Activated CD4-positive, alpha-beta memory T cell treated with anti-CD3 and anti-CD28 coated beads for 36 hours (primary cell): ENCODE results near the gene MYO10. TPM values are rescaled to one million over a fixed set of nuclear protein-coding genes. Genes with fewer than 3 reads are reported as not detected.
"Not testable (repeated sequence)": the region's sequence is repeated elsewhere in the genome, so short reads cannot be mapped to it uniquely, and the experiment has no call there.

Experiments
- CTCF ChIA-PET: fragments of 350-600 bp; sonication (Branson Sonifier 250); formaldehyde crosslinking; loops from one replicate; lab custom pipeline; 2021; ENCODE audit warnings: antibody characterized with exemption, inconsistent platforms; lab: Charles Lee
- POLR2A ChIA-PET: fragments of 350-600 bp; sonication (Branson Sonifier 250); formaldehyde crosslinking; loops from one replicate; lab custom pipeline; 2021; ENCODE audit warnings: antibody characterized with exemption; lab: Charles Lee
- DNase-seq: peaks from one replicate; pipeline ENCODE4 v3.0.0-alpha.2; 2020
- H3K27ac Mint-ChIP-seq: one replicate; pipeline ENCODE4 v1.8.0; 2021; ENCODE audit warnings: mixed read lengths
- H3K27me3 Mint-ChIP-seq: one replicate; pipeline ENCODE4 v1.8.0; 2021; ENCODE audit warnings: mixed read lengths
- H3K36me3 Mint-ChIP-seq: one replicate; pipeline ENCODE4 v1.8.0; 2021; ENCODE audit warnings: mixed read lengths
- H3K4me1 Mint-ChIP-seq: one replicate; pipeline ENCODE4 v1.8.0; 2021; ENCODE audit warnings: low read depth, mixed read lengths
- H3K4me3 Mint-ChIP-seq: one replicate; pipeline ENCODE4 v1.8.0; 2021; ENCODE audit warnings: mild to moderate bottlenecking, mixed read lengths
- H3K9me3 Mint-ChIP-seq: one replicate; pipeline ENCODE4 v1.8.0; 2021; ENCODE audit warnings: mixed read lengths
- intact Hi-C: fragments of 100-400 bp; cut with micrococcal nuclease; formaldehyde crosslinking; loops from one replicate; pipeline ENCODE4 v1.15.1; 2023
- total RNA-seq, 2 experiments: library from RNA; stranded (reverse); gene quantifications; one replicate each; pipeline ENCODE4 v1.2.3, GENCODE V29; 2021

The MYO10 gene
- total RNA-seq, 2 experiments from 2014 or later, result 0.21 to 0.34 TPM

- Mint-ChIP-seq H3K27me3 (peaks cover 3% of the 10 kb centered on the region), H3K4me3 (no peak overlapping the region), H3K27ac (no peak overlapping the region), H3K9me3 (no peaks in the 10 kb centered on the region), H3K36me3 (no peaks in the 10 kb centered on the region), H3K4me1 (no peaks in the 10 kb centered on the region)
- ChIA-PET POLR2A (no interaction called here), CTCF (no interaction called here)
- intact Hi-C loops, result no loop called here
- no peak for DNase-seq
Measured at GRCh38 chr5:16834029-16834428, 102.1 kb downstream of the MYO10 start.

GRCh38 chr5:16831326-16831725 lies 104.8 kb downstream of the MYO10 start:
- DNase-seq, H3K36me3 Mint-ChIP-seq, H3K4me1 Mint-ChIP-seq, H3K9me3 Mint-ChIP-seq, CTCF ChIA-PET, H3K27ac Mint-ChIP-seq, intact Hi-C loops, POLR2A ChIA-PET, H3K27me3 Mint-ChIP-seq, H3K4me3 Mint-ChIP-seq: not testable (repeated sequence)

- Mint-ChIP-seq H3K4me1 (no peaks in the 10 kb centered on the region), H3K9me3 (no peaks in the 10 kb centered on the region), H3K27me3 (peaks cover 5% of the 10 kb centered on the region), H3K27ac (no peak overlapping the region), H3K36me3 (no peaks in the 10 kb centered on the region), H3K4me3 (no peak overlapping the region)
- ChIA-PET CTCF (no interaction called here), POLR2A (no interaction called here)
- DNase-seq, result no peak
- intact Hi-C loops, result no loop called here
Measured at GRCh38 chr5:16827755-16828154, 108.3 kb downstream of the MYO10 start.

- no peaks in the 10 kb centered on the region for H3K9me3 Mint-ChIP-seq
- H3K4me1 Mint-ChIP-seq, result no peaks in the 10 kb centered on the region
- no peak for DNase-seq
- CTCF ChIA-PET, result no interaction called here
- H3K27me3 Mint-ChIP-seq, result peaks cover 5% of the 10 kb centered on the region
- H3K36me3 Mint-ChIP-seq, result no peaks in the 10 kb centered on the region
- H3K27ac Mint-ChIP-seq, result no peak overlapping the region
- no peak overlapping the region for H3K4me3 Mint-ChIP-seq
- POLR2A ChIA-PET, result no interaction called here
- intact Hi-C loops, result no loop called here
Measured at GRCh38 chr5:16826379-16827125, 109.5 kb downstream of the MYO10 start.

- H3K9me3 Mint-ChIP-seq, result no peaks in the 10 kb centered on the region
- no peaks in the 10 kb centered on the region for H3K36me3 Mint-ChIP-seq
- POLR2A ChIA-PET, result no interaction called here
- H3K4me1 Mint-ChIP-seq, result no peaks in the 10 kb centered on the region
- H3K4me3 Mint-ChIP-seq, result no peak overlapping the region
- H3K27ac Mint-ChIP-seq, result no peak overlapping the region
- H3K27me3 Mint-ChIP-seq, result no peaks in the 10 kb centered on the region
- no peak for DNase-seq
- intact Hi-C loops, result no loop called here
- CTCF ChIA-PET, result no interaction called here
Measured at GRCh38 chr5:16819522-16820167, 116.4 kb downstream of the MYO10 start.

GRCh38 chr5:16815432-16815831 lies 120.7 kb downstream of the MYO10 start:
- Mint-ChIP-seq H3K9me3 (no peaks in the 10 kb centered on the region), H3K27me3 (no peaks in the 10 kb centered on the region), H3K4me1 (no peaks in the 10 kb centered on the region), H3K27ac (no peak overlapping the region), H3K4me3 (no peak overlapping the region), H3K36me3 (no peaks in the 10 kb centered on the region)
- intact Hi-C loops, result no loop called here
- ChIA-PET POLR2A (no interaction called here), CTCF (no interaction called here)
- no peak for DNase-seq

GRCh38 chr5:16812911-16813310 lies 123.2 kb downstream of the MYO10 start:
- Mint-ChIP-seq H3K9me3 (no peaks in the 10 kb centered on the region), H3K27me3 (no peaks in the 10 kb centered on the region)
- intact Hi-C loops, result no loop called here

GRCh38 chr5:16812448-16812847 lies 123.6 kb downstream of the MYO10 start:
- Mint-ChIP-seq H3K4me3 (no peak overlapping the region), H3K27me3 (no peaks in the 10 kb centered on the region), H3K4me1 (no peaks in the 10 kb centered on the region), H3K9me3 (no peaks in the 10 kb centered on the region), H3K27ac (no peak overlapping the region), H3K36me3 (no peaks in the 10 kb centered on the region)
- ChIA-PET CTCF (no interaction called here), POLR2A (no interaction called here)
- DNase-seq, result no peak
- intact Hi-C loops, result no loop called here

More at GRCh38 chr5:16812911-16813310, 123.2 kb downstream of the MYO10 start:
- no peak overlapping the region for H3K4me3 Mint-ChIP-seq
- CTCF ChIA-PET, result no interaction called here
- H3K27ac Mint-ChIP-seq, result no peak overlapping the region
- no peaks in the 10 kb centered on the region for H3K4me1 Mint-ChIP-seq
- DNase-seq, result no peak
- H3K36me3 Mint-ChIP-seq, result no peaks in the 10 kb centered on the region
- POLR2A ChIA-PET, result no interaction called here

- ChIA-PET CTCF (no interaction called here), POLR2A (no interaction called here)
- H3K36me3 Mint-ChIP-seq, result no peaks in the 10 kb centered on the region
- H3K9me3 Mint-ChIP-seq, result no peaks in the 10 kb centered on the region
- no peak for DNase-seq
- no peak overlapping the region for H3K27ac Mint-ChIP-seq
- H3K4me1 Mint-ChIP-seq, result no peaks in the 10 kb centered on the region
- intact Hi-C loops, result no loop called here
- H3K4me3 Mint-ChIP-seq, result no peak overlapping the region
- H3K27me3 Mint-ChIP-seq, result no peaks in the 10 kb centered on the region
Measured at GRCh38 chr5:16810208-16810854, 125.8 kb downstream of the MYO10 start.

GRCh38 chr5:16809395-16810207 lies 126.5 kb downstream of the MYO10 start:
- no peaks in the 10 kb centered on the region for H3K27me3 Mint-ChIP-seq
- no peak for DNase-seq
- POLR2A ChIA-PET, result no interaction called here
- CTCF ChIA-PET, result interaction anchor here (0.6 kb wide), 1 partner anchor 49 kb away, joined by 3 read pairs; no protein-coding TSS in a partner anchor
- H3K36me3 Mint-ChIP-seq, result no peaks in the 10 kb centered on the region
- intact Hi-C loops, result no loop called here
- no peaks in the 10 kb centered on the region for H3K9me3 Mint-ChIP-seq
- H3K4me1 Mint-ChIP-seq, result no peaks in the 10 kb centered on the region
- H3K27ac Mint-ChIP-seq, result no peak overlapping the region
- H3K4me3 Mint-ChIP-seq, result no peak overlapping the region

GRCh38 chr5:16809010-16809394 lies 127.1 kb downstream of the MYO10 start:
- POLR2A ChIA-PET, result no interaction called here
- CTCF ChIA-PET, result no interaction called here
- Mint-ChIP-seq H3K4me3 (no peak overlapping the region), H3K4me1 (no peaks in the 10 kb centered on the region), H3K27ac (no peak overlapping the region), H3K9me3 (no peaks in the 10 kb centered on the region), H3K27me3 (no peaks in the 10 kb centered on the region), H3K36me3 (no peaks in the 10 kb centered on the region)
- no peak for DNase-seq
- intact Hi-C loops, result no loop called here

- POLR2A ChIA-PET, result no interaction called here
- DNase-seq, result no peak
- Mint-ChIP-seq H3K9me3 (no peaks in the 10 kb centered on the region), H3K27me3 (no peaks in the 10 kb centered on the region), H3K4me1 (no peaks in the 10 kb centered on the region), H3K36me3 (no peaks in the 10 kb centered on the region), H3K4me3 (no peak overlapping the region), H3K27ac (no peak overlapping the region)
- CTCF ChIA-PET, result no interaction called here
- intact Hi-C loops, result no loop called here
Measured at GRCh38 chr5:16808021-16808420, 128.1 kb downstream of the MYO10 start.
